ENCODE results near the gene AURKA. TPM values are rescaled to one million over a fixed set of nuclear protein-coding genes. Genes with fewer than 3 reads are reported as not detected.

Gene AURKA
- total and polyA plus RNA-seq, 9 of the 15 experiments (the other 6 are each of a cell fraction or from before 2014, with no cell fraction given) = 72.7 to 162 (median 113) TPM

GRCh38 chr20:56372850-56373249 lies 19.2 kb downstream of the AURKA start (continued):
- TF ChIP-seq ZNF586 (CRISPR knock-in tag; conservative IDR thresholded peaks at IDR 0.05) (no peak), ZNF408 (CRISPR knock-in tag; IDR thresholded peaks at IDR 0.05; ENCODE audit: low read depth) (no peak), NR2F6 (CRISPR knock-in tag; IDR thresholded peaks at IDR 0.05) (no peak)

DNA sequence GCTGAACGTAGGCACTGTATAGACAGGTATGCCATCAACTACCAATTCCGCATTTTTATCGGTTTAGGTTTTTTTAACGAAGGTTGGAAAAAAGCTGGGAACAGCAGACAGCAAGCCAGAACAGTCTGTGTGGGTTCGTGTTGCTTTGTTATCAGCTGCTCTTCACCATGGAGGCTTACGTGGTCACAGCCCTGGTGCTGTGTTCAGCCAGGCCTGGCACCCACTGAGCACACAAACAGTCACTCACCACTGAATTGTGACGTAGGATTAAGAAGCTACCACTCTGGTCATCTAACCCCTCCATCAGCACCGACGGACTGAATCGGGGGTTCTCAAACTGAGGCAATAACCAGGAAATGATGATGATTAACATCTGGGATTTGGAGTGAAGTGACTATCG lies 20.0 kb downstream of the AURKA start:
- H3K36me3 ChIP-seq (ENCODE audit: control insufficient read depth, insufficient read depth, low read length) = peaks cover 97% of the 10 kb centered on the region
- peaks cover 47% of the 10 kb centered on the region for H3K79me2 ChIP-seq (ENCODE audit: control insufficient read depth, insufficient read depth, low read length)
- in situ Hi-C loops (cut with MboI) = loop anchor here (25.0 kb wide), 1 partner anchor 1285 kb away; no protein-coding TSS in a partner anchor

More for the DNA sequence above, 20.0 kb downstream of the AURKA start:
- TF ChIP-seq, protein P1, sequence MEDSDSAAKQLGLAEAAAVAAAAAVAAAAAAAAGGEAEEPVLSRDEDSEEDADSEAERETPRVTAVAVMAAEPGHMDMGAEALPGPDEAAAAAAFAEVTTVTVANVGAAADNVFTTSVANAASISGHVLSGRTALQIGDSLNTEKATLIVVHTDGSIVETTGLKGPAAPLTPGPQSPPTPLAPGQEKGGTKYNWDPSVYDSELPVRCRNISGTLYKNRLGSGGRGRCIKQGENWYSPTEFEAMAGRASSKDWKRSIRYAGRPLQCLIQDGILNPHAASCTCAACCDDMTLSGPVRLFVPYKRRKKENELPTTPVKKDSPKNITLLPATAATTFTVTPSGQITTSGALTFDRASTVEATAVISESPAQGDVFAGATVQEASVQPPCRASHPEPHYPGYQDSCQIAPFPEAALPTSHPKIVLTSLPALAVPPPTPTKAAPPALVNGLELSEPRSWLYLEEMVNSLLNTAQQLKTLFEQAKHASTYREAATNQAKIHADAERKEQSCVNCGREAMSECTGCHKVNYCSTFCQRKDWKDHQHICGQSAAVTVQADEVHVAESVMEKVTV (CRISPR knock-in tag; IDR thresholded peaks at IDR 0.05) = no peak
- TF ChIP-seq CBFA2T2 (conservative IDR thresholded peaks at IDR 0.05) (no peak), GATAD2A (IDR thresholded peaks at IDR 0.05) (no peak), MCM7 (IDR thresholded peaks at IDR 0.05) (no peak), PHTF2 (CRISPR knock-in tag; IDR thresholded peaks at IDR 0.05) (no peak), CEBPG (CRISPR knock-in tag; IDR thresholded peaks at IDR 0.05) (no peak), CEBPG (tag; conservative IDR thresholded peaks at IDR 0.05 in 1 of 2, IDR thresholded peaks at IDR 0.05 in 1 of 2) (no peak), MCM3 (IDR thresholded peaks at IDR 0.05) (no peak), SMAD4 (CRISPR knock-in tag; conservative IDR thresholded peaks at IDR 0.05) (no peak), TAL1 (IDR thresholded peaks at IDR 0.05) (no peak), ZNF146 (CRISPR knock-in tag; IDR thresholded peaks at IDR 0.05; ENCODE audit: unreplicated experiment) (no peak), ZNF589 (CRISPR knock-in tag; IDR thresholded peaks at IDR 0.05; ENCODE audit: low read depth) (no peak), RBM15 (IDR thresholded peaks at IDR 0.05; ENCODE audit: insufficient read depth, low read length) (no peak), PHB (CRISPR knock-in tag; IDR thresholded peaks at IDR 0.05) (no peak), ZKSCAN8 (CRISPR knock-in tag; IDR thresholded peaks at IDR 0.05) (no peak), CHCHD3 (CRISPR knock-in tag; IDR thresholded peaks at IDR 0.05) (no peak)
- TF ChIP-seq, protein P2, sequence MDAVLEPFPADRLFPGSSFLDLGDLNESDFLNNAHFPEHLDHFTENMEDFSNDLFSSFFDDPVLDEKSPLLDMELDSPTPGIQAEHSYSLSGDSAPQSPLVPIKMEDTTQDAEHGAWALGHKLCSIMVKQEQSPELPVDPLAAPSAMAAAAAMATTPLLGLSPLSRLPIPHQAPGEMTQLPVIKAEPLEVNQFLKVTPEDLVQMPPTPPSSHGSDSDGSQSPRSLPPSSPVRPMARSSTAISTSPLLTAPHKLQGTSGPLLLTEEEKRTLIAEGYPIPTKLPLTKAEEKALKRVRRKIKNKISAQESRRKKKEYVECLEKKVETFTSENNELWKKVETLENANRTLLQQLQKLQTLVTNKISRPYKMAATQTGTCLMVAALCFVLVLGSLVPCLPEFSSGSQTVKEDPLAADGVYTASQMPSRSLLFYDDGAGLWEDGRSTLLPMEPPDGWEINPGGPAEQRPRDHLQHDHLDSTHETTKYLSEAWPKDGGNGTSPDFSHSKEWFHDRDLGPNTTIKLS (IDR thresholded peaks at IDR 0.05; ENCODE audit: borderline replicate concordance, low read depth) = no peak
- ATAC-seq = no peak
- Histone ChIP-seq H3K4me2 (ENCODE audit: insufficient read depth, low read length) (no peak overlapping the region), H3K27me3 (ENCODE audit: control insufficient read depth in 2 of 2, insufficient read depth in 2 of 2, low read length in 2 of 2) (no peaks in the 10 kb centered on the region), H3K9ac (ENCODE audit: insufficient read depth in 1 of 2, low read depth in 2 of 2, low read length in 2 of 2) (no peak overlapping the region), H3K4me3 (no peak overlapping the region), H4K20me1 (replicated peaks; ENCODE audit: control insufficient read depth, insufficient read depth, low read length) (no peaks in the 10 kb centered on the region), H3K27ac (ENCODE audit: extremely low read depth, low read depth, low read length) (no peak overlapping the region), H3K4me1 (replicated peaks in 1 of 2; ENCODE audit: control insufficient read depth in 2 of 2, insufficient read depth in 2 of 2, low read length in 2 of 2) (peaks cover 0 to 6% of the 10 kb centered on the region in 2 experiments; a peak in 2 of 5 replicates), H2AFZ (ENCODE audit: low read depth, low read length) (no peak overlapping the region), H3K9me1 (ENCODE audit: control insufficient read depth, insufficient read depth, low read length) (no peaks in the 10 kb centered on the region), H3K9me3 (replicated peaks; ENCODE audit: control insufficient read depth, insufficient read depth, low read depth, low read length) (no peaks in the 10 kb centered on the region)
- ChIA-PET CTCF (ENCODE audit: low intra/inter-chr PET ratio) (no interaction called here), POLR2A (interaction anchor here (0.8 to 1.7 kb wide), 3 partner anchors 9 to 20 kb away, joined by 3 to 8 read pairs (median 3); partner anchors contain the start of genes AURKA and CSTF1)
- no peak for FAIRE-seq
- WGBS (ENCODE audit: insufficient coverage, low coverage, missing lambda C conversion rate) = 90% methylated on average over 11 of the region's 11 CpGs
- no peak for DNase-seq (ENCODE audit: extremely low read depth in 1 of 4, low spot score in 3 of 4)
- intact Hi-C loops (cut with micrococcal nuclease) = no loop called here
- no TSS peak for BruUV-seq (replicated peaks)

Data from K562 (cell line).